Stimulated activated CD4-positive, alpha-beta T cell treated with anti-CD3 and anti-CD28 coated beads, Interleukin-15, amount 100 ng/mL, for 48 hours (primary cell): Measurements from ENCODE around the gene DOK6.
"Not testable (repeated sequence)": the region's sequence is repeated elsewhere in the genome, so short reads cannot be mapped to it uniquely, and the experiment has no call there.

Experiments used
- DNase-seq, 2 donors: peaks; one replicate each; pipeline ENCODE4 v3.0.0-alpha.2; 2020; ENCODE audit warnings: low read depth in 2 of 2

The DOK6 gene

GRCh38 chr18:69400253-69400975 lies at the start of gene DOK6:
TSS of gene DOK6 (plus strand) at chr18:69400888.
- no peak for DNase-seq

- DNase-seq = no peak
These were observed 47.7 kb upstream of the DOK6 start for GRCh38 chr18:69353023-69353422.

GRCh38 chr18:69357590-69357989 lies 43.1 kb upstream of the DOK6 start:
- no peak for DNase-seq

- no peak for DNase-seq
These were observed 42.3 kb upstream of the DOK6 start for GRCh38 chr18:69358212-69358895.

- not testable (repeated sequence) for DNase-seq
These were observed 40.9 kb upstream of the DOK6 start for GRCh38 chr18:69359768-69360167.

- DNase-seq = no peak
These were observed 35.8 kb upstream of the DOK6 start for GRCh38 chr18:69364930-69365329.

- DNase-seq = no peak
These were observed 35.0 kb upstream of the DOK6 start for GRCh38 chr18:69365658-69366057.

GRCh38 chr18:69367104-69367503 lies 33.6 kb upstream of the DOK6 start:
- no peak for DNase-seq

- DNase-seq = no peak
These were observed 29.0 kb upstream of the DOK6 start for GRCh38 chr18:69371729-69372128.

GRCh38 chr18:69380324-69380723 lies 20.4 kb upstream of the DOK6 start:
- no peak for DNase-seq

- DNase-seq = no peak
These were observed 17.5 kb upstream of the DOK6 start for GRCh38 chr18:69383186-69383585.

- no peak for DNase-seq
These were observed 13.5 kb upstream of the DOK6 start for GRCh38 chr18:69387186-69387585.

GRCh38 chr18:69388222-69388621 lies 12.5 kb upstream of the DOK6 start:
- no peak for DNase-seq

GRCh38 chr18:69397096-69397495 lies 3.6 kb upstream of the DOK6 start:
- DNase-seq = no peak

- no peak for DNase-seq
These were observed 1.4 kb upstream of the DOK6 start for GRCh38 chr18:69399253-69399652.

GRCh38 chr18:69400976-69401225 lies 213 bp downstream of the DOK6 start:
- no peak for DNase-seq

GRCh38 chr18:69401226-69401971 lies 711 bp downstream of the DOK6 start:
- DNase-seq = no peak

GRCh38 chr18:69401972-69402532 lies 1.4 kb downstream of the DOK6 start:
- no peak for DNase-seq

- no peak for DNase-seq
These were observed 1.9 kb downstream of the DOK6 start for GRCh38 chr18:69402533-69402989.

- DNase-seq = no peak
These were observed 7.8 kb downstream of the DOK6 start for GRCh38 chr18:69408522-69408921.

GRCh38 chr18:69411199-69411598 lies 10.5 kb downstream of the DOK6 start:
- DNase-seq = no peak

- DNase-seq = no peak
These were observed 13.5 kb downstream of the DOK6 start for GRCh38 chr18:69414184-69414583.

- DNase-seq = no peak
These were observed 32.2 kb downstream of the DOK6 start for GRCh38 chr18:69432847-69433246.
